ENCODE measurements around the gene RPS5. TPM values are rescaled to one million over a fixed set of nuclear protein-coding genes. Genes with fewer than 3 reads are reported as not detected.

RPS5 gene
- total RNA-seq, 1 donor from 2014 or later, result 1,938 TPM

DNA sequence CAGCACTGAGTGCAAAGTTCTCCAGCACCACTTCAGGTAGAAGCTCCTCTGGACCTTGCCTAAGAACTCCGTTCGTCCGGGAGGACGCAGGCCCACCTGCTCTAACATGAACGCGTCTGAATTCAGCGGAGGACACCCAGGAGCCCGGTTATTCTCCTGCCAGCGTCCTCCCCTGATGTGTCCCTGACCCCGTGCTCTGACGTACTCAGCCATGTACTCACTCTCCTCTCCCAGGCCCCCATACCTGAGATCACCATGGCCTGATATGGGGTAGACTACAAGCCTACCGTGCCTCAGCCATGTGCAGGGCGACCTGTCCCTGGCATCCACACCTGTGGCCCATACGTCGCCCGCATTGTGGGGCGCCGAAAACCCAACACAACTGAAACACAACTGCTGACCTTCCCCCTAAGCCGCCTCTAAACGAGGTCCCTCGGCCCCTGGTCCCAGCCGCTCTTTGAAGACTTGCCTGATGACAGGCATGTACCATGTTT, 20.6 kb downstream of the RPS5 start:
- H3K4me2 ChIP-seq, result peak overlapping the region; percentile 98
- H3K27me3 ChIP-seq, result no peaks in the 10 kb centered on the region
- peak overlapping the region; percentile 56 for H2AFZ ChIP-seq (replicated peaks)
- H4K20me1 ChIP-seq (ENCODE audit: low read depth), result no peaks in the 10 kb centered on the region
- H3F3A ChIP-seq (ENCODE audit: low read depth), result peaks cover 20% of the 10 kb centered on the region
- peaks cover 32% of the 10 kb centered on the region for H3K4me1 Mint-ChIP-seq
- no peaks in the 10 kb centered on the region for H3K36me3 ChIP-seq
- H3K79me2 ChIP-seq (ENCODE audit: low read depth), result peaks cover 6% of the 10 kb centered on the region
- H3K27ac Mint-ChIP-seq, result peak overlapping the region; percentile 91
- H3K27ac ChIP-seq, result peak overlapping the region; percentile 63
- H3K9me3 Mint-ChIP-seq, result peaks cover 21% of the 10 kb centered on the region
- peaks cover 11% of the 10 kb centered on the region for H3K4me1 ChIP-seq
- H3K4me3 Mint-ChIP-seq, result peak overlapping the region; percentile 96
- peaks cover 9% of the 10 kb centered on the region for H3K27me3 Mint-ChIP-seq (ENCODE audit: insufficient read depth, low read depth)
- TF ChIP-seq EZH2phosphoT487 (IDR thresholded peaks at IDR 0.05) (no peak), EZH2 (IDR thresholded peaks at IDR 0.05) (no peak)
- TF ChIP-seq, protein P1, sequence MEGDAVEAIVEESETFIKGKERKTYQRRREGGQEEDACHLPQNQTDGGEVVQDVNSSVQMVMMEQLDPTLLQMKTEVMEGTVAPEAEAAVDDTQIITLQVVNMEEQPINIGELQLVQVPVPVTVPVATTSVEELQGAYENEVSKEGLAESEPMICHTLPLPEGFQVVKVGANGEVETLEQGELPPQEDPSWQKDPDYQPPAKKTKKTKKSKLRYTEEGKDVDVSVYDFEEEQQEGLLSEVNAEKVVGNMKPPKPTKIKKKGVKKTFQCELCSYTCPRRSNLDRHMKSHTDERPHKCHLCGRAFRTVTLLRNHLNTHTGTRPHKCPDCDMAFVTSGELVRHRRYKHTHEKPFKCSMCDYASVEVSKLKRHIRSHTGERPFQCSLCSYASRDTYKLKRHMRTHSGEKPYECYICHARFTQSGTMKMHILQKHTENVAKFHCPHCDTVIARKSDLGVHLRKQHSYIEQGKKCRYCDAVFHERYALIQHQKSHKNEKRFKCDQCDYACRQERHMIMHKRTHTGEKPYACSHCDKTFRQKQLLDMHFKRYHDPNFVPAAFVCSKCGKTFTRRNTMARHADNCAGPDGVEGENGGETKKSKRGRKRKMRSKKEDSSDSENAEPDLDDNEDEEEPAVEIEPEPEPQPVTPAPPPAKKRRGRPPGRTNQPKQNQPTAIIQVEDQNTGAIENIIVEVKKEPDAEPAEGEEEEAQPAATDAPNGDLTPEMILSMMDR (IDR thresholded peaks at IDR 0.05), result no peak
- peaks cover 30% of the 10 kb centered on the region for H3K36me3 Mint-ChIP-seq
- no peaks in the 10 kb centered on the region for H3K9me3 ChIP-seq (ENCODE audit: low read depth)
- peak overlapping the region; percentile 66 for H3K9ac ChIP-seq
- H3K4me3 ChIP-seq, result peak overlapping the region; percentile 78
- peak; percentile 40 for DNase-seq (ENCODE audit: low spot score)

DNA sequence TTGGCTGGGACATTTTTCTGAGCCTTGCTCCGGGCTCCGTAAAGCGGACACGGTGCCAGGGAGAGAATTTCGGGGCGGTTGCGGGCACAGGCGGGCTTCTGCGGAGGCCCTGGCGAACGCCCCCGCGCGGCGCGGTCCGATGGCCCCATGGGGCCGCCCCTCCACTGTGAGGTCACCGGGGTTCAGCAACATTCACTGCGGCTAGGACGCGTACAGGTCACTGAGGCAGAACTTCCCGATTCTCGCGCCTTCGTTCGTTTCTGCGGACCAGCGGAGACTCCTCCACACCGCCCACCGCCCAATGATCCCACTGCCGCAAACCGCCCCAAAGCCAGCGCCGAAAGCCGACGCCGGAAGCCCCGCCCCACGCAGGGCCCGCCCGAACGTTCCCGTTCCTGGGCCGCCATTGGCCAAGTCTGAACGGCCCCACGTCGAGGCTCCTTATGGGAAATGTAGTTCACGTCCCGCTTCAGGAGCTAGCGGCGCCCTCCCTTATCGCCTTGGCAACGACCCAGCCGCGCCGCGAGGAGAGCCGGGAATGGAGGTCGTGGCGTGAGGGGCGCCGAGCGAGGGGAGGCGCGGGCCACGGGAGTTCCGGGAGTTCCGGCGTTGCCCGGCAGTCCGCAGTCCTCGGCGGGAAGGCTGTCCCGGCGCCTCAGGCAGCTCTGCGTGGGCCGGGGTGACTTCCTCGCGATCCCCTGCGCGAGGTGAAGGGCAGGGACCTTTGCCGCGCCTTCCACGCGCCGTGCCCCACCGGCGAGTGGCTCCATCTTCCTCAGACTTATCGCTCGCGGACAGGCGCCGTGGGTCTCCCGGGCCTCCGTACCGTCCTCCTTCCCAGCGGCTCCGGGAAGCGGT, 21.3 kb downstream of the RPS5 start, which contains the start of gene ZNF584:
Gene ZNF584, plus strand, starts transcription at position 498 of the 858 bp plus-strand sequence. CDS start 499 bp downstream, outside the sequence.
- Histone ChIP-seq H3K79me2 (ENCODE audit: low read depth) (no peaks in the 10 kb centered on the region), H4K20me1 (ENCODE audit: low read depth) (no peaks in the 10 kb centered on the region), H3F3A (ENCODE audit: low read depth) (peaks cover 20% of the 10 kb centered on the region), H3K27me3 (no peaks in the 10 kb centered on the region), H3K4me3 (peak within 1 kb of the TSS; percentile 78), H2AFZ (replicated peaks) (peak within 1 kb of the TSS; percentile 56), H3K27ac (peak within 1 kb of the TSS; percentile 63), H3K4me2 (peak within 1 kb of the TSS; percentile 98), H3K36me3 (no peaks in the 10 kb centered on the region), H3K4me1 (peaks cover 11% of the 10 kb centered on the region), H3K9me3 (ENCODE audit: low read depth) (no peaks in the 10 kb centered on the region), H3K9ac (peak within 1 kb of the TSS; percentile 66)
- Mint-ChIP-seq H3K9me3 (peaks cover 22% of the 10 kb centered on the region), H3K36me3 (peaks cover 29% of the 10 kb centered on the region), H3K27me3 (ENCODE audit: insufficient read depth, low read depth) (peaks cover 9% of the 10 kb centered on the region), H3K4me1 (peaks cover 32% of the 10 kb centered on the region), H3K4me3 (peak within 1 kb of the TSS; percentile 96), H3K27ac (peak within 1 kb of the TSS; percentile 95)
- TF ChIP-seq EZH2phosphoT487 (IDR thresholded peaks at IDR 0.05) (no peak), EZH2 (IDR thresholded peaks at IDR 0.05) (peak; percentile 29)
- peak; percentile 99 for DNase-seq (ENCODE audit: low spot score)

DNA sequence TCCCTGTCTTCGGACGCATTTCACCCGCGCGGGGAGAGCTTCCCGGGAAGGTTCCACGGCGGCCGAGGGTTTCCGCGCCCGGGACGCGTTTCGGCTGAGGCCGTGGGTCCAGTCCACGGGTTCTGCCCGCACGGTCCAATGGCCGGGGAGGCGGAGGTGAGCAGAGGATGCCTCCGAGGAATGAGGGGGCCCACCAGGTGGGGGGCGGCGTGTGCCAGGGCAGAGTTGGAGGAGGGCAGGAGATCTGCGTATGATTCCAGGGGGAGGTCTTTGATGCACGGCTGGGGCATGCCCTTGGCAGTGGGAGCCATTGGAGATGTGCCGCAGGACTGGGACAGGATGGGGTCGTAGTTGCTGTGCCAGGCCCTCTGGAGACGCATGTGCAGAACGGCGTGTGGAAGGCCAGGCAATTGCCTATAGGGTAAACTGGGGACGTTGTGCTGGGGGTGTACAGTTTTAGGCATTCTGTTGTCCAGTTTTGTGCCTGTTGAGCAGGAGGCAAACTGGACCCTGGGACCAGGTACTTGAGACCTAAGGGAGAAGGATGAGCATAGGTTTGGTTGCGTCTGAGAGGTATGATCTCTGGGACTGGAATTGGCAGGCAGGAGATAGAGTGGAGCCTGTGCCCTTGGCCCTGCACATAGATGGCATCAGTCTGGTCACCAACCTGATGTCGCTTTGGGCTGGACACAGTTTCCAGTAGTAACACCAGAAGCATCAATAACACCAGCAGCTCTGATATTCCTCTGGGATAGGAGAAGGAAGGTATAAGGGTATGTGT, 22.1 kb downstream of the RPS5 start:
- peak overlapping the region; percentile 95 for H3K27ac Mint-ChIP-seq
- Histone ChIP-seq H3K9me3 (ENCODE audit: low read depth) (no peaks in the 10 kb centered on the region), H3K4me3 (peak overlapping the region; percentile 78), H3K36me3 (no peaks in the 10 kb centered on the region), H3K4me1 (peaks cover 11% of the 10 kb centered on the region), H3K79me2 (ENCODE audit: low read depth) (no peaks in the 10 kb centered on the region), H3K27ac (no peak overlapping the region), H2AFZ (replicated peaks) (peak overlapping the region; percentile 28), H4K20me1 (ENCODE audit: low read depth) (no peaks in the 10 kb centered on the region), H3K27me3 (no peaks in the 10 kb centered on the region), H3F3A (ENCODE audit: low read depth) (peaks cover 16% of the 10 kb centered on the region), H3K4me2 (peak overlapping the region; percentile 98), H3K9ac (no peak overlapping the region)
- H3K36me3 Mint-ChIP-seq, result peaks cover 30% of the 10 kb centered on the region
- H3K27me3 Mint-ChIP-seq (ENCODE audit: insufficient read depth, low read depth), result peaks cover 9% of the 10 kb centered on the region
- peak; percentile 37 for DNase-seq (ENCODE audit: low spot score)
- H3K9me3 Mint-ChIP-seq, result peaks cover 18% of the 10 kb centered on the region
- TF ChIP-seq EZH2 (IDR thresholded peaks at IDR 0.05) (no peak), EZH2phosphoT487 (IDR thresholded peaks at IDR 0.05) (no peak)
- TF ChIP-seq, protein P1 (IDR thresholded peaks at IDR 0.05), result no peak
- peak overlapping the region; percentile 96 for H3K4me3 Mint-ChIP-seq
- H3K4me1 Mint-ChIP-seq, result peaks cover 30% of the 10 kb centered on the region
